22Rv1 (cell line): ENCODE data around the gene CDKN2B.
A peak's percentile ranks its signal among the peaks of the same experiment; 100 is the strongest.

Experiments used
- H3K27ac ChIP-seq: fragments of 450-650 bp; 2 replicates; pipeline ENCODE4 v1.5.1; 2017
- CTCF ChIP-seq: fragments of 450-650 bp; IDR thresholded peaks from 2 replicates; pipeline ENCODE4 v1.5.1; 2017; ENCODE audit warnings: mild to moderate bottlenecking
- ZFX ChIP-seq: fragments of 450-650 bp; IDR thresholded peaks from 2 replicates; pipeline ENCODE4 v1.6.1; 2017; ENCODE audit warnings: antibody characterized with exemption, borderline replicate concordance

Gene CDKN2B

GRCh38 chr9:22002038-22002437 lies 7.1 kb downstream of the CDKN2B start:
- H3K27ac ChIP-seq: no peak overlapping the region
- TF ChIP-seq CTCF: no peak
- no peak for TF ChIP-seq ZFX

GRCh38 chr9:21998026-21998425 lies 11.1 kb downstream of the CDKN2B start:
- H3K27ac ChIP-seq: no peak overlapping the region

GRCh38 chr9:21997480-21997879 lies 11.6 kb downstream of the CDKN2B start:
- H3K27ac ChIP-seq: no peak overlapping the region
- no peak for TF ChIP-seq ZFX
- no peak for TF ChIP-seq CTCF

More at GRCh38 chr9:21998026-21998425, 11.1 kb downstream of the CDKN2B start:
- TF ChIP-seq CTCF (no peak), ZFX (no peak)

GRCh38 chr9:21996858-21997257 lies 12.2 kb downstream of the CDKN2B start:
- TF ChIP-seq CTCF: no peak
- no peak for TF ChIP-seq ZFX
- H3K27ac ChIP-seq: no peak overlapping the region

- peak overlapping the region; percentile 92; the same call in 1 of the 2 replicates for H3K27ac ChIP-seq
- no peak for TF ChIP-seq ZFX
- TF ChIP-seq CTCF: no peak
Measured at GRCh38 chr9:21996438-21996837, 12.7 kb downstream of the CDKN2B start.

GRCh38 chr9:21995666-21996398 lies 13.3 kb downstream of the CDKN2B start:
- H3K27ac ChIP-seq: peak overlapping the region; percentile 92
- TF ChIP-seq CTCF (peak; percentile 27; the same call in 1 of the 2 replicates), ZFX (no peak)

- TF ChIP-seq CTCF: no peak
- no peak for TF ChIP-seq ZFX
- H3K27ac ChIP-seq: peak overlapping the region; percentile 92
Measured at GRCh38 chr9:21995006-21995665, 14.0 kb downstream of the CDKN2B start.
